T47D (cell line): ENCODE results near the gene CHST13.

ENCODE experiments used
- DNase-seq, 2 experiments: peaks; one replicate each; pipeline versions ENCODE4 v3.0.0 to v3.0.0-alpha.2; 2011 to 2012; ENCODE audit warnings: low read depth in 1 of 2, low spot score in 1 of 2
- JUND ChIP-seq: IDR thresholded peaks from 2 replicates; pipeline ENCODE4 v1.6.1; 2012; ENCODE audit warnings: low read depth
- in situ Hi-C: cut with HindIII; loops from 2 replicates; pipeline ENCODE4 v1.10.0; 2016; ENCODE audit warnings: low sequenced_read_pairs, low pct_unique_long_range_greater_than_20kb

The CHST13 gene

GRCh38 chr3:126523745-126524428 lies at the start of gene CHST13:
CHST13 (plus strand) TSS chr3:126524155; CDS start chr3:126524333, 178 bp downstream.
- peak; percentile 60 to 63 for DNase-seq
- in situ Hi-C loops, result no loop called here
- TF ChIP-seq JUND, result no peak

GRCh38 chr3:126474498-126475412 lies 49.2 kb upstream of the CHST13 start:
- no peak for TF ChIP-seq JUND
- peak; percentile 34 to 65 for DNase-seq
- in situ Hi-C loops, result no loop called here

- in situ Hi-C loops, result no loop called here
Measured at GRCh38 chr3:126475413-126476114, 48.4 kb upstream of the CHST13 start, which contains the start of gene ZXDC. ZXDC (minus strand) TSS chr3:126475891; CDS start chr3:126475865, 26 bp downstream.

GRCh38 chr3:126476166-126477060 lies 47.5 kb upstream of the CHST13 start:
- no peak for TF ChIP-seq JUND
- in situ Hi-C loops, result no loop called here
- peak; percentile 83 to 91 for DNase-seq

More at GRCh38 chr3:126475413-126476114, 48.4 kb upstream of the CHST13 start, which contains the start of gene ZXDC:
- no peak for TF ChIP-seq JUND
- peak; percentile 97 to 99 for DNase-seq

GRCh38 chr3:126477061-126477380 lies 46.9 kb upstream of the CHST13 start:
- in situ Hi-C loops, result no loop called here
- peak; percentile 26 to 61 for DNase-seq
- no peak for TF ChIP-seq JUND

- TF ChIP-seq JUND, result no peak
- in situ Hi-C loops, result no loop called here
Measured at GRCh38 chr3:126478581-126479310, 45.2 kb upstream of the CHST13 start.

GRCh38 chr3:126479642-126480041 lies 44.3 kb upstream of the CHST13 start:
- TF ChIP-seq JUND, result no peak
- no peak for DNase-seq
- in situ Hi-C loops, result no loop called here

More at GRCh38 chr3:126478581-126479310, 45.2 kb upstream of the CHST13 start:
- DNase-seq, result no peak

- no peak for TF ChIP-seq JUND
- no peak for DNase-seq
- in situ Hi-C loops, result no loop called here
Measured at GRCh38 chr3:126480206-126480605, 43.7 kb upstream of the CHST13 start.

- no peak for TF ChIP-seq JUND
- DNase-seq, result no peak
- in situ Hi-C loops, result no loop called here
Measured at GRCh38 chr3:126480861-126481260, 43.1 kb upstream of the CHST13 start.

- TF ChIP-seq JUND, result no peak
- DNase-seq, result no peak
- in situ Hi-C loops, result no loop called here
Measured at GRCh38 chr3:126481808-126482502, 42.0 kb upstream of the CHST13 start.
